Adrenal gland (tissue), 12 donors: ENCODE measurements around the gene VWA3B. TPM values are rescaled to one million over a fixed set of nuclear protein-coding genes. Genes with fewer than 3 reads are reported as not detected.
"Not testable (repeated sequence)": the region's sequence is repeated elsewhere in the genome, so short reads cannot be mapped to it uniquely, and the experiment has no call there.

Source experiments
- DNase-seq, 7 donors: peaks; one replicate each; pipeline ENCODE4 v3.0.0-alpha.2; 2019 to 2020
- H3K27ac ChIP-seq, 5 donors: fragments of 200-600 bp; sonication (generic) in 4 of 5; 1 replicate in 3 of 5; 2 replicates in 2 of 5; pipeline versions ENCODE4 v1.5.1 to v1.8.0; 2016 to 2020; ENCODE audit warnings: mild to moderate bottlenecking in 1 of 5
- H3K27me3 ChIP-seq: fragments of 200-600 bp; 2 replicates; pipeline ENCODE4 v1.8.0; 2021
- H3K36me3 ChIP-seq, 2 donors: fragments of 200-600 bp; replicated peaks in 1 of 2; 1 replicate in 1 of 2; 2 replicates in 1 of 2; pipeline versions ENCODE4 v1.5.1 to v1.8.0; 2018 to 2022
- H3K4me1 ChIP-seq, 2 donors: fragments of 200-600 bp; replicated peaks in 1 of 2; 1 replicate in 1 of 2; 2 replicates in 1 of 2; pipeline versions ENCODE4 v1.5.1 to v1.8.0; 2018 to 2021
- H3K4me3 ChIP-seq, 4 donors: fragments of 200-600 bp; sonication (generic) in 3 of 4; one replicate each; pipeline ENCODE4 v1.5.1; 2016 to 2018
- H3K9me3 ChIP-seq, 3 donors: fragments of 200-600 bp; sonication (generic) in 1 of 3; replicated peaks in 1 of 3; 1 replicate in 2 of 3; 2 replicates in 1 of 3; pipeline versions ENCODE4 v1.5.1 to v1.8.0; 2016 to 2021
- CTCF ChIP-seq, 6 experiments: fragments of 450-650 bp in 4 of 6; fragments of 200-600 bp in 2 of 6; sonication (generic) in 1 of 6; IDR thresholded peaks; 1 replicate in 5 of 6; 2 replicates in 1 of 6; pipeline versions ENCODE4 v1.5.1 to v1.8.0; 2016 to 2021; ENCODE audit warnings: antibody characterized with exemption in 6 of 6, mild to moderate bottlenecking in 2 of 6, moderate library complexity in 1 of 6
- POLR2A ChIP-seq, 2 donors: fragments of 450-650 bp; IDR thresholded peaks; one replicate each; pipeline ENCODE4 v1.6.1; 2017; ENCODE audit warnings: antibody characterized with exemption in 2 of 2, mild to moderate bottlenecking in 2 of 2, moderate library complexity in 1 of 2
- WGBS, 4 donors: extraction: QIAGEN DNeasy Blood & Tissue Kit in 2 of 4; methylation state at CpG; one replicate each; pipeline versions ENCODE4 v1.1.5 to v1.1.7; 2013 to 2017; 5-methylcytosine and 5-hydroxymethylcytosine counted together
- intact Hi-C, 2 donors: fragments of 100-400 bp; cut with DNase I; formaldehyde crosslinking; loops; one replicate each; pipeline versions ENCODE4 v1.14.1 to v1.15.0; 2022 to 2023
- polyA plus RNA-seq, 3 donors: library from polyadenylated mRNA; stranded (reverse); fragments of 200-250 nt in 2 of 3; fragments of 350-450 nt in 1 of 3; fragmentation: Illumina TruSeq in 1 of 3; extraction: RNeasy Lipid Tissue Mini Kit (QIAGEN cat#74804) in 1 of 3; gene quantifications; one replicate each; pipeline ENCODE4 v1.2.3, GENCODE V29; 2013 to 2014
- total RNA-seq, 9 donors: library from RNA; depleted of rRNA in 4 of 9; stranded (reverse); fragments of >200 nt in 4 of 9; fragments of 120-200 nt in 1 of 9; fragmentation: NEBNext Ultra II Directional in 1 of 9; extraction: Animal tissue kit (Norgen Biotek cat#: 25700) in 1 of 9; gene quantifications; one replicate each; pipeline versions ENCODE4 v1.1.0 to v1.2.4, GENCODE V29; 2013 to 2023
- donor health status: healthy with polysubstance abuse.
- donor health status: Bipolar disorder and iron deficiency.
- donor health status: DM: yes; HTN: yes; CAD: no.
- donor health status: DM: no; HTN: no; CAD: no.
- donor health status: DM: no; HTN: no; CAD: no.
- donor health status: DM: yes; HTN: yes; CAD: no.

The VWA3B gene
- total and polyA plus RNA-seq, 12 donors, result 0.07 to 0.33 (median 0.17) TPM; not detected in 8

- DNase-seq, result no peak
- WGBS, 4 donors, result 73 to 80% (median 76%) methylated on average over 3 of the region's 3 CpGs
- Histone ChIP-seq H3K9me3 (peaks cover 0 to 6% (median 0%) of the 10 kb centered on the region in 3 donors), H3K27me3 (no peaks in the 10 kb centered on the region), H3K4me3 (no peak overlapping the region), H3K4me1 (no peaks in the 10 kb centered on the region), H3K36me3 (no peaks in the 10 kb centered on the region), H3K27ac (no peak overlapping the region)
- intact Hi-C loops, result no loop called here
- TF ChIP-seq POLR2A (IDR thresholded peaks at IDR 0.05) (no peak), CTCF (IDR thresholded peaks at IDR 0.05) (no peak)
Observed at GRCh38 chr2:98093146-98093545, 6.2 kb downstream of the VWA3B start.

GRCh38 chr2:98093611-98094010 lies 6.6 kb downstream of the VWA3B start:
- no peak for DNase-seq
- Histone ChIP-seq H3K27me3 (no peaks in the 10 kb centered on the region), H3K4me1 (no peaks in the 10 kb centered on the region), H3K9me3 (peaks cover 0 to 6% (median 0%) of the 10 kb centered on the region in 3 donors), H3K36me3 (no peaks in the 10 kb centered on the region), H3K27ac (no peak overlapping the region), H3K4me3 (no peak overlapping the region)
- TF ChIP-seq POLR2A (IDR thresholded peaks at IDR 0.05) (no peak), CTCF (IDR thresholded peaks at IDR 0.05) (no peak)
- intact Hi-C loops, result no loop called here
- WGBS, 4 donors, result 85 to 89% (median 87%) methylated on average over 5 of the region's 5 CpGs

- DNase-seq, result no peak
- Histone ChIP-seq H3K36me3 (no peaks in the 10 kb centered on the region), H3K9me3 (peaks cover 0 to 6% (median 0%) of the 10 kb centered on the region in 3 donors), H3K27me3 (no peaks in the 10 kb centered on the region), H3K4me3 (no peak overlapping the region), H3K4me1 (no peaks in the 10 kb centered on the region), H3K27ac (no peak overlapping the region)
- 58 to 82% (median 68%) methylated on average over 3 to 6 of the region's 6 CpGs for WGBS, 4 donors
- intact Hi-C loops, result no loop called here
- TF ChIP-seq CTCF (IDR thresholded peaks at IDR 0.05) (no peak), POLR2A (IDR thresholded peaks at IDR 0.05) (no peak)
Observed at GRCh38 chr2:98099939-98100743, 13.2 kb downstream of the VWA3B start.

- WGBS, 4 donors, result 93 to 96% (median 94%) methylated on average over 17 of the region's 17 CpGs
- H3K9me3 ChIP-seq, H3K27me3 ChIP-seq, H3K4me1 ChIP-seq, H3K27ac ChIP-seq, H3K36me3 ChIP-seq, DNase-seq, H3K4me3 ChIP-seq, intact Hi-C loops: not testable (repeated sequence)
Observed at GRCh38 chr2:98102315-98102714, 15.3 kb downstream of the VWA3B start.

GRCh38 chr2:98102878-98103277 lies 15.9 kb downstream of the VWA3B start:
- Histone ChIP-seq H3K27ac (no peak overlapping the region), H3K4me3 (no peak overlapping the region), H3K36me3 (no peaks in the 10 kb centered on the region), H3K4me1 (no peaks in the 10 kb centered on the region), H3K27me3 (no peaks in the 10 kb centered on the region), H3K9me3 (no peaks in the 10 kb centered on the region)
- intact Hi-C loops, result no loop called here
- TF ChIP-seq POLR2A (IDR thresholded peaks at IDR 0.05) (no peak), CTCF (IDR thresholded peaks at IDR 0.05) (no peak)
- DNase-seq, result no peak
